GM23248 (cell line): ENCODE results near the gene DHRS7B. TPM values are rescaled to one million over a fixed set of nuclear protein-coding genes. Genes with fewer than 3 reads are reported as not detected.

ENCODE experiments used
- DNase-seq: peaks from one replicate; pipeline ENCODE4 v3.0.0-alpha.2; 2015
- H2AFZ ChIP-seq: fragments of 200-600 bp; sonication (generic); 2 replicates; pipeline ENCODE4 v1.6.1; 2016; ENCODE audit warnings: antibody characterized with exemption
- H3F3A ChIP-seq: fragments of 200-600 bp; sonication (generic); 2 replicates; pipeline ENCODE4 v1.6.1; 2016; ENCODE audit warnings: mild to moderate bottlenecking, antibody characterized with exemption, mixed run types; ENCODE audit not compliant: insufficient read depth
- H3K27ac ChIP-seq: fragments of 200-600 bp; sonication (generic); 2 replicates; pipeline ENCODE4 v1.5.1; 2016; ENCODE audit warnings: mild to moderate bottlenecking
- H3K27me3 ChIP-seq: fragments of 200-600 bp; sonication (generic); replicated peaks from 2 replicates; pipeline ENCODE4 v1.6.1; 2016; ENCODE audit warnings: mild to moderate bottlenecking; ENCODE audit not compliant: insufficient read depth
- H3K36me3 ChIP-seq: fragments of 200-600 bp; sonication (generic); 2 replicates; pipeline ENCODE4 v1.6.1; 2016; ENCODE audit warnings: low read depth, mild to moderate bottlenecking
- H3K4me1 ChIP-seq: fragments of 200-600 bp; sonication (generic); 2 replicates; pipeline ENCODE4 v1.6.1; 2016; ENCODE audit warnings: mild to moderate bottlenecking; ENCODE audit not compliant: insufficient read depth
- H3K4me2 ChIP-seq: fragments of 200-600 bp; sonication (generic); one replicate; pipeline ENCODE4 v1.6.1; 2016; ENCODE audit warnings: mild to moderate bottlenecking; ENCODE audit not compliant: unreplicated experiment
- H3K4me3 ChIP-seq: fragments of 200-600 bp; sonication (generic); 2 replicates; pipeline ENCODE4 v1.5.1; 2016; ENCODE audit warnings: mild to moderate bottlenecking
- H3K79me2 ChIP-seq: fragments of 200-600 bp; sonication (generic); 2 replicates; pipeline ENCODE4 v1.6.1; 2016; ENCODE audit warnings: mild to moderate bottlenecking; ENCODE audit not compliant: insufficient read depth
- H3K9ac ChIP-seq: fragments of 200-600 bp; sonication (generic); 2 replicates; pipeline ENCODE4 v1.6.1; 2016; ENCODE audit warnings: mild to moderate bottlenecking
- H3K9me2 ChIP-seq: fragments of 200-600 bp; sonication (generic); 2 replicates; pipeline ENCODE4 v1.6.1; 2016; ENCODE audit warnings: mixed run types, mild to moderate bottlenecking, moderate library complexity; ENCODE audit not compliant: insufficient read depth
- H3K9me3 ChIP-seq: fragments of 200-600 bp; sonication (generic); one replicate; pipeline ENCODE4 v1.6.1; 2017; ENCODE audit warnings: low read depth
- H4K20me1 ChIP-seq: fragments of 200-600 bp; sonication (generic); 2 replicates; pipeline ENCODE4 v1.6.0; 2016; ENCODE audit not compliant: insufficient read depth
- EZH2 ChIP-seq: fragments of 200-600 bp; sonication (generic); IDR thresholded peaks from 2 replicates; pipeline ENCODE4 v1.6.1; 2018; ENCODE audit warnings: antibody characterized with exemption, mild to moderate bottlenecking; ENCODE audit not compliant: insufficient read depth, poor library complexity, severe bottlenecking
- EZH2phosphoT487 ChIP-seq: fragments of 200-600 bp; sonication (generic); IDR thresholded peaks from 2 replicates; pipeline ENCODE4 v1.6.1; 2018; ENCODE audit warnings: antibody characterized with exemption, moderate library complexity, mild to moderate bottlenecking, low read depth; ENCODE audit not compliant: insufficient read depth
- WGBS, 2 experiments: methylation state at CpG; one replicate each; pipeline ENCODE4 v1.1.6; 2015 to 2017; ENCODE audit warnings: low lambda C conversion rate in 2 of 2, low coverage in 1 of 2; ENCODE audit errors: missing lambda C conversion rate in 2 of 2; 5-methylcytosine and 5-hydroxymethylcytosine counted together
- in situ Hi-C: fragments of 300-500 bp; cut with MboI; formaldehyde crosslinking; loops from 2 replicates; pipeline ENCODE4 v1.15.0; 2020
- polyA plus RNA-seq: library from polyadenylated mRNA; unstranded; fragments of >200 nt; fragmentation: Nextera tagmentation; extraction: Ambion mirVana; gene quantifications from 2 replicates; pipeline ENCODE4 v1.2.1, GENCODE V29; 2016
- total RNA-seq: library from RNA; depleted of rRNA; stranded (reverse); fragments of >200 nt; shearing (Covaris generic); gene quantifications from 2 replicates; pipeline ENCODE4 v1.2.3, GENCODE V29; 2014

Gene DHRS7B
- total and polyA plus RNA-seq, 2 experiments from 2014 or later, result 34.7 to 36.9 TPM

GRCh38 chr17:21214777-21215541 is 88.2 kb downstream of the DHRS7B start:
- in situ Hi-C loops, result no loop called here
- H3K4me1 ChIP-seq, result peaks cover 24% of the 10 kb centered on the region
- peaks cover 5% of the 10 kb centered on the region; the same call in 1 of the 2 replicates for H4K20me1 ChIP-seq
- H3K9me2 ChIP-seq, result no peaks in the 10 kb centered on the region
- peak overlapping the region; percentile 96 for H3K27ac ChIP-seq
- H3K36me3 ChIP-seq, result no peaks in the 10 kb centered on the region; the same call in 1 of the 2 replicates
- no peaks in the 10 kb centered on the region for H3K9me3 ChIP-seq
- peaks cover 89% of the 10 kb centered on the region for H3K79me2 ChIP-seq
- H3K4me2 ChIP-seq, result peak overlapping the region; percentile 92
- peak overlapping the region; percentile 74 for H2AFZ ChIP-seq
- peak; percentile 69 for DNase-seq
- H3F3A ChIP-seq, result peaks cover 20% of the 10 kb centered on the region
- TF ChIP-seq EZH2phosphoT487 (no peak), EZH2 (no peak)
- WGBS, 2 experiments, result 5 to 7% methylated on average over 23 of the region's 23 CpGs
- H3K4me3 ChIP-seq, result peak overlapping the region; percentile 96
- H3K9ac ChIP-seq, result peak overlapping the region; percentile 98
- no peaks in the 10 kb centered on the region for H3K27me3 ChIP-seq

GRCh38 chr17:21215935-21216334 is 89.2 kb downstream of the DHRS7B start:
- no peaks in the 10 kb centered on the region for H3K27me3 ChIP-seq
- peak overlapping the region; percentile 92 for H3K4me2 ChIP-seq
- no peak overlapping the region for H2AFZ ChIP-seq
- in situ Hi-C loops, result no loop called here
- TF ChIP-seq EZH2phosphoT487, result no peak
- TF ChIP-seq EZH2, result no peak
- H4K20me1 ChIP-seq, result peaks cover 5% of the 10 kb centered on the region; the same call in 1 of the 2 replicates
- no peak overlapping the region; the same call in 1 of the 2 replicates for H3K4me3 ChIP-seq
- peaks cover 24% of the 10 kb centered on the region for H3K4me1 ChIP-seq
- no peaks in the 10 kb centered on the region for H3K9me3 ChIP-seq
- H3K27ac ChIP-seq, result peak overlapping the region; percentile 96; the same call in 1 of the 2 replicates
- peak overlapping the region; percentile 98; the same call in 1 of the 2 replicates for H3K9ac ChIP-seq
- peaks cover 85% of the 10 kb centered on the region for H3K79me2 ChIP-seq
- peaks cover 20% of the 10 kb centered on the region for H3F3A ChIP-seq
- 96% methylated on average over 6 of the region's 6 CpGs for WGBS, 2 experiments
- no peaks in the 10 kb centered on the region for H3K9me2 ChIP-seq
- DNase-seq, result no peak
- H3K36me3 ChIP-seq, result no peaks in the 10 kb centered on the region

GRCh38 chr17:21217346-21217745 is 90.6 kb downstream of the DHRS7B start:
- no peaks in the 10 kb centered on the region for H3K36me3 ChIP-seq
- H3F3A ChIP-seq, result peaks cover 16% of the 10 kb centered on the region
- 100% methylated on average over 1 of the region's 1 CpG for WGBS, 2 experiments
- H3K4me1 ChIP-seq, result peaks cover 12% of the 10 kb centered on the region; the same call in 1 of the 2 replicates
- peaks cover 71% of the 10 kb centered on the region for H3K79me2 ChIP-seq
- H3K9me2 ChIP-seq, result no peaks in the 10 kb centered on the region
- in situ Hi-C loops, result no loop called here
- H3K4me3 ChIP-seq, result no peak overlapping the region
- peaks cover 5% of the 10 kb centered on the region; the same call in 1 of the 2 replicates for H4K20me1 ChIP-seq
- H3K27me3 ChIP-seq, result no peaks in the 10 kb centered on the region
- H2AFZ ChIP-seq, result no peak overlapping the region
- H3K4me2 ChIP-seq, result no peak overlapping the region
- no peak overlapping the region for H3K27ac ChIP-seq
- no peak overlapping the region for H3K9ac ChIP-seq
- no peaks in the 10 kb centered on the region for H3K9me3 ChIP-seq
- no peak for DNase-seq
- TF ChIP-seq EZH2phosphoT487 (no peak), EZH2 (no peak)

GRCh38 chr17:21218101-21218500 is 91.3 kb downstream of the DHRS7B start:
- Histone ChIP-seq H3K9ac (no peak overlapping the region), H3K4me1 (0 out of 2 replicates have a peak, but pooled peaks cover 7% of the 10 kb centered on the region), H3K27ac (no peak overlapping the region), H3K4me3 (no peak overlapping the region), H3K27me3 (no peaks in the 10 kb centered on the region), H3K9me2 (no peaks in the 10 kb centered on the region), H3K4me2 (no peak overlapping the region), H3F3A (peaks cover 9% of the 10 kb centered on the region), H4K20me1 (no peaks in the 10 kb centered on the region), H3K9me3 (no peaks in the 10 kb centered on the region), H2AFZ (no peak overlapping the region), H3K79me2 (peaks cover 64% of the 10 kb centered on the region), H3K36me3 (no peaks in the 10 kb centered on the region)
- in situ Hi-C loops, result no loop called here
- no peak for TF ChIP-seq EZH2
- DNase-seq, result peak; percentile 41
- WGBS, 2 experiments, result 67 to 76% methylated on average over 3 of the region's 3 CpGs
